Left lung (tissue), 10 donors: ENCODE data around the gene CPT1C. TPM values are rescaled to one million over a fixed set of nuclear protein-coding genes. Genes with fewer than 3 reads are reported as not detected.

Experiments
- ATAC-seq: fragments of 200-7000 bp; cut with Tn5 transposase; one replicate; pipeline ENCODE4 v1.9.1; 2020; ENCODE audit warnings: moderate library complexity
- DNase-seq, 4 donors: peaks; one replicate each; pipeline ENCODE4 v3.0.0-alpha.2; 2013 to 2020
- H3K27ac ChIP-seq, 2 donors: fragments of 200-600 bp; sonication (generic) in 1 of 2; one replicate each; pipeline versions ENCODE4 v1.5.0 to v1.8.0; 2020 to 2021
- H3K27me3 ChIP-seq, 2 donors: fragments of 200-600 bp; sonication (generic) in 1 of 2; one replicate each; pipeline versions ENCODE4 v1.5.0 to v1.8.0; 2020 to 2021
- H3K36me3 ChIP-seq, 2 donors: fragments of 200-600 bp; sonication (generic) in 1 of 2; one replicate each; pipeline versions ENCODE4 v1.5.0 to v1.8.0; 2020 to 2021
- H3K4me1 ChIP-seq, 2 donors: fragments of 200-600 bp; one replicate each; pipeline ENCODE4 v1.8.0; 2021
- H3K4me3 ChIP-seq, 2 donors: fragments of 200-600 bp; sonication (generic) in 1 of 2; one replicate each; pipeline versions ENCODE4 v1.5.0 to v1.8.0; 2020 to 2021; ENCODE audit warnings: mild to moderate bottlenecking in 1 of 2
- H3K9me3 ChIP-seq, 2 donors: fragments of 200-600 bp; sonication (generic) in 1 of 2; one replicate each; pipeline versions ENCODE4 v1.5.0 to v1.8.0; 2020 to 2021
- CTCF ChIP-seq, 2 donors: fragments of 200-600 bp; sonication (generic) in 1 of 2; IDR thresholded peaks; one replicate each; pipeline versions ENCODE4 v1.5.0 to v1.8.0; 2021; ENCODE audit warnings: antibody characterized with exemption in 2 of 2
- intact Hi-C, 2 donors: fragments of 100-400 bp; cut with DNase I; formaldehyde crosslinking; loops; one replicate each; pipeline versions ENCODE4 v1.11.2 to v1.14.2; 2022
- polyA plus RNA-seq, 6 donors: library from polyadenylated mRNA; unstranded; fragments of 120-200 nt; gene quantifications; one replicate each; pipeline ENCODE4 v1.2.1, GENCODE V29; 2013; ENCODE audit not compliant: insufficient read length in 6 of 6
- total RNA-seq, 2 donors: library from RNA; stranded (reverse); fragmentation: NEBNext Ultra II Directional; extraction: Animal tissue kit (Norgen Biotek cat#: 25700); gene quantifications; one replicate each; pipeline ENCODE4 v1.2.1, GENCODE V29; 2021
- donor health status: DM: no; HTN: yes; CAD: no.
- donor health status: DM: no; HTN: no; CAD: no.

CPT1C gene
- total and polyA plus RNA-seq, 8 donors = 6.2 to 37.3 (median 29.0) TPM

GRCh38 chr19:49696115-49696514 is 5.2 kb downstream of the CPT1C start:
- H3K4me1 ChIP-seq = peaks cover 0 to 5% of the 10 kb centered on the region in 2 donors
- intact Hi-C loops = no loop called here
- no peaks in the 10 kb centered on the region for H3K36me3 ChIP-seq
- no peaks in the 10 kb centered on the region for H3K9me3 ChIP-seq
- no peak for TF ChIP-seq CTCF (IDR thresholded peaks at IDR 0.05)
- no peak overlapping the region for H3K4me3 ChIP-seq
- H3K27me3 ChIP-seq = peaks cover under 1 to 20% of the 10 kb centered on the region in 2 donors
- DNase-seq = no peak
- ATAC-seq = no peak
- H3K27ac ChIP-seq = no peak overlapping the region

- no peaks in the 10 kb centered on the region for H3K36me3 ChIP-seq
- H3K4me3 ChIP-seq = no peak overlapping the region
- no peaks in the 10 kb centered on the region for H3K9me3 ChIP-seq
- no peak for TF ChIP-seq CTCF (IDR thresholded peaks at IDR 0.05)
- intact Hi-C loops = no loop called here
- DNase-seq = no peak
- H3K27me3 ChIP-seq = peaks cover 0 to 18% of the 10 kb centered on the region in 2 donors
- no peaks in the 10 kb centered on the region for H3K4me1 ChIP-seq
- no peak overlapping the region for H3K27ac ChIP-seq
- ATAC-seq = no peak
These were observed 5.9 kb downstream of the CPT1C start for GRCh38 chr19:49696865-49697264.

- ATAC-seq = no peak
- Histone ChIP-seq H3K27me3 (peaks cover 0 to 6% of the 10 kb centered on the region in 2 donors), H3K4me3 (no peak overlapping the region), H3K4me1 (no peaks in the 10 kb centered on the region), H3K27ac (no peak overlapping the region), H3K9me3 (no peaks in the 10 kb centered on the region), H3K36me3 (no peaks in the 10 kb centered on the region)
- intact Hi-C loops = no loop called here
- TF ChIP-seq CTCF (IDR thresholded peaks at IDR 0.05) = no peak
- DNase-seq = no peak
These were observed 8.4 kb downstream of the CPT1C start for GRCh38 chr19:49699364-49699763.

- H3K4me3 ChIP-seq = no peak overlapping the region
- TF ChIP-seq CTCF (IDR thresholded peaks at IDR 0.05) = no peak
- no peak for DNase-seq
- H3K9me3 ChIP-seq = no peaks in the 10 kb centered on the region
- no peaks in the 10 kb centered on the region for H3K4me1 ChIP-seq
- peaks cover 0 to 6% of the 10 kb centered on the region in 2 donors for H3K27me3 ChIP-seq
- no peaks in the 10 kb centered on the region for H3K36me3 ChIP-seq
- intact Hi-C loops = no loop called here
- no peak for ATAC-seq
- no peak overlapping the region for H3K27ac ChIP-seq
These were observed 9.6 kb downstream of the CPT1C start for GRCh38 chr19:49700563-49700962.

- intact Hi-C loops = no loop called here
- TF ChIP-seq CTCF (IDR thresholded peaks at IDR 0.05) = no peak
- DNase-seq (no peak), ATAC-seq (no peak)
- Histone ChIP-seq H3K4me1 (no peaks in the 10 kb centered on the region), H3K27me3 (peaks cover 0 to 6% of the 10 kb centered on the region in 2 donors), H3K36me3 (no peaks in the 10 kb centered on the region), H3K9me3 (no peaks in the 10 kb centered on the region), H3K27ac (no peak overlapping the region), H3K4me3 (no peak overlapping the region)
These were observed 10.4 kb downstream of the CPT1C start for GRCh38 chr19:49701271-49701786.
